Kidney (tissue), 14 donors: ENCODE measurements around the gene ZNF524. TPM values are rescaled to one million over a fixed set of nuclear protein-coding genes. Genes with fewer than 3 reads are reported as not detected.

Experiments used
- DNase-seq, 5 donors: peaks; one replicate each; pipeline ENCODE4 v3.0.0-alpha.2; 2013 to 2020
- FAIRE-seq: peaks from 2 replicates; lab custom pipeline; 2012; peaks lifted over from hg19 to GRCh38; lab: Jason Lieb, UNC
- H3K27ac ChIP-seq, 2 donors: one replicate each; pipeline ENCODE4 v1.7.0; 2013; ENCODE audit warnings: low read depth in 2 of 2, low read length in 2 of 2, inconsistent platforms in 1 of 2
- H3K27me3 ChIP-seq: one replicate; pipeline ENCODE4 v1.7.1; 2013; ENCODE audit warnings: low read length, inconsistent platforms; ENCODE audit not compliant: control insufficient read depth, insufficient read depth
- H3K36me3 ChIP-seq, 3 donors: one replicate each; pipeline versions ENCODE4 v1.7.0 to v1.7.1; 2013; ENCODE audit warnings: low read length in 3 of 3, control low read depth in 1 of 3, inconsistent platforms in 1 of 3; ENCODE audit not compliant: insufficient read depth in 3 of 3, control insufficient read depth in 2 of 3
- H3K4me1 ChIP-seq, 3 donors: one replicate each; pipeline versions ENCODE4 v1.7.0 to v1.7.1; 2013; ENCODE audit warnings: low read length in 3 of 3, inconsistent platforms in 1 of 3, low read depth in 1 of 3; ENCODE audit not compliant: control insufficient read depth in 2 of 3, insufficient read depth in 2 of 3
- H3K4me3 ChIP-seq, 3 donors: one replicate each; pipeline versions ENCODE4 v1.7.0 to v1.8.1; 2013; ENCODE audit warnings: low read length in 3 of 3, control low read depth in 1 of 3, inconsistent platforms in 1 of 3
- H3K9ac ChIP-seq, 3 donors: one replicate each; pipeline versions ENCODE4 v1.7.0 to v1.7.1; 2013; ENCODE audit warnings: low read length in 3 of 3, control low read depth in 1 of 3, inconsistent platforms in 1 of 3
- H3K9me3 ChIP-seq, 3 donors: one replicate each; pipeline versions ENCODE4 v1.7.0 to v1.7.1; 2013; ENCODE audit warnings: low read length in 3 of 3, control low read depth in 1 of 3, inconsistent platforms in 1 of 3; ENCODE audit not compliant: control insufficient read depth in 2 of 3, insufficient read depth in 1 of 3
- intact Hi-C: fragments of 100-400 bp; cut with DNase I; formaldehyde crosslinking; loops from one replicate; pipeline ENCODE4 v1.11.1; 2022
- polyA plus RNA-seq: library from polyadenylated mRNA; stranded (reverse); fragments of 350-450 nt; fragmentation: Illumina TruSeq; extraction: RNeasy Lipid Tissue Mini Kit (QIAGEN cat#74804); gene quantifications from one replicate; pipeline ENCODE4 v1.2.3, GENCODE V29; 2014; ENCODE audit warnings: low read depth, low replicate concordance; ENCODE audit not compliant: insufficient read depth
- total RNA-seq: library from RNA; stranded (reverse); fragmentation: NEBNext Ultra II Directional; extraction: Animal tissue kit (Norgen Biotek cat#: 25700); gene quantifications from one replicate; pipeline ENCODE4 v1.2.1, GENCODE V29; 2021
- TF ChIP-seq, protein P1 (sequence below): IDR thresholded peaks from 3 replicates; pipeline ENCODE4 v1.5.1; 2012; ENCODE audit warnings: mild to moderate bottlenecking, moderate library complexity, borderline replicate concordance; ENCODE audit not compliant: insufficient read depth; ENCODE audit errors: extremely low read depth
- donor health status: control.
- donor health status: control.
- donor health status: control.
- donor health status: control.
- donor health status: control.
- donor health status: DM: yes; HTN: yes; CAD: no.
- donor health status: Normal renal cell carcinoma (clear cell type).

ZNF524 gene
- total and polyA plus RNA-seq, 2 donors from 2014 or later: 22.9 to 32.6 TPM

DNA sequence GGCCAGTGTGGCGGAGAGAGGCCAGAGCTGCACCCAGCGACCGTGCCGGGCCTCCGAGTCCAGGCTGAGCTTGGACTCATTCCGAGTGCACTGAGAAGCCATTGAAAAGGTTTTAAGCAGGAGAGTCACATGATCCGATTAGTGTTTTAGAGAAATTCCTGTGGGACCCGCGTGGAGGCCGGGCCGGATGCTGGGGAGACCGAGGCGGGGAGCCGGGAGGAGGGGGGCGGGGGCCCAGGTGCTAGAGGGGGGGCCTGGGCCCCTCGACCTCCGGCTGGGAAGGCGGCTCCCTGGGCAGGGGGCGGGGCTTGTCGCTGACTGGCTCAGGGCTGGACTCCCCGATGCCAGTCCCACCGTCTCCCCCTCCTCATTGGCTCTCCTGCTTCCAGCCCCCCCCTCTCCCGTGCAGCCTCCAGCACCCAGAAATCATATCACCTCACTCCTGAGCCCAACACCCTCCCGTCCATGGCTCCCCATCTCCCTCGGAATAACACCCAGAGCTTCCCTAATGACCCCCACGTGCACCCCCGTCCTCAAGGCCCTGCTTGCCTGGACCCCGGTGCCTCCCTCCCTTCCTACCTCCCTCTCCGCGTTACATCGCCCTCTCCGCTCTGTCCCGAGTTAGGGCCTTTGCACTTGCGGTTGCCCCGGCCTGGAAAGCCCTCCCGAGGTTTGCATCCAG is 14.3 kb upstream of the ZNF524 start:
- H3K9ac ChIP-seq: peak overlapping the region in 1 of 3 donors; percentile 15
- FAIRE-seq: no peak
- H3K4me1 ChIP-seq: peaks cover 3 to 18% (median 12%) of the 10 kb centered on the region in 3 donors
- H3K36me3 ChIP-seq: no peaks in the 10 kb centered on the region
- H3K9me3 ChIP-seq: no peaks in the 10 kb centered on the region
- TF ChIP-seq, protein P1, sequence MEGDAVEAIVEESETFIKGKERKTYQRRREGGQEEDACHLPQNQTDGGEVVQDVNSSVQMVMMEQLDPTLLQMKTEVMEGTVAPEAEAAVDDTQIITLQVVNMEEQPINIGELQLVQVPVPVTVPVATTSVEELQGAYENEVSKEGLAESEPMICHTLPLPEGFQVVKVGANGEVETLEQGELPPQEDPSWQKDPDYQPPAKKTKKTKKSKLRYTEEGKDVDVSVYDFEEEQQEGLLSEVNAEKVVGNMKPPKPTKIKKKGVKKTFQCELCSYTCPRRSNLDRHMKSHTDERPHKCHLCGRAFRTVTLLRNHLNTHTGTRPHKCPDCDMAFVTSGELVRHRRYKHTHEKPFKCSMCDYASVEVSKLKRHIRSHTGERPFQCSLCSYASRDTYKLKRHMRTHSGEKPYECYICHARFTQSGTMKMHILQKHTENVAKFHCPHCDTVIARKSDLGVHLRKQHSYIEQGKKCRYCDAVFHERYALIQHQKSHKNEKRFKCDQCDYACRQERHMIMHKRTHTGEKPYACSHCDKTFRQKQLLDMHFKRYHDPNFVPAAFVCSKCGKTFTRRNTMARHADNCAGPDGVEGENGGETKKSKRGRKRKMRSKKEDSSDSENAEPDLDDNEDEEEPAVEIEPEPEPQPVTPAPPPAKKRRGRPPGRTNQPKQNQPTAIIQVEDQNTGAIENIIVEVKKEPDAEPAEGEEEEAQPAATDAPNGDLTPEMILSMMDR: no peak
- H3K4me3 ChIP-seq: peak overlapping the region; percentile 54 to 63 (median 57)
- DNase-seq: peak; percentile 94 to 97 (median 95)
- H3K27ac ChIP-seq: peak overlapping the region; percentile 54 to 68
- intact Hi-C loops: no loop called here
- H3K27me3 ChIP-seq: no peaks in the 10 kb centered on the region

DNA sequence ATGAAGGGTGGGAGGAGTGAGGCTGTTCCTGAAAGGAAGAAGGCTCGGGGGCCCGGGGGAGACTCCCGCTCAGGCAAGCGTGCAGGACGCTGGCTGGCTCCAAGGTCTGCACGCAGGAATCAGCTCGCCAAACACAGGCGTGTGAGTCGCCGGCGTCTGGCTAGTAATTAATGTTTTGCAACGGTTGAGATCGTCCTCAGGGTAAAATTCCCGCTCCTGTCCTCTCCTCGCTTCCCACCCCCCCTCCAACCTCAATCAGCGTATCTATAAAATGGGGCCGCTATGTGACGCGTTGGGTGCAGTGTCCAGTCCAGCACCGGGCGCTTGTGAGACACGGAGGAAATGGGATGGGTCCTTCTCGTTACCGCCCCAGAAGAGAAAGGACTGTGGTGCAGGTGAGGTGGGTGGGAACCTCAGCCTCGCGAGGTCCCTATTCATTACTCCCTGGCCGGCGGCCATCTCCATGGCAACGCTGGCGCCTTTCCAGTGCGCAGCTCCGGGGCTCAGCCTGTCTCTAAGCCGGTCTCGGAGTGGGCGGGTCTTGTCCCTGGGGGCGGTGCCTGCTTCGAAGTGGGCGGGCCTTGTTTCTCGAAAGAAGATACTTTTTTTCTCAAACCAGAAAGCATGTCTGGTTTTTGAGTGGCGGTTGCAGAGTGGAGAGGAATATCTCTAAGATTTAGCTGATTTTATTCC is 13.0 kb upstream of the ZNF524 start:
- Histone ChIP-seq H3K9ac (peak overlapping the region in 2 of 3 donors; percentile 10 to 58), H3K9me3 (no peaks in the 10 kb centered on the region), H3K27me3 (no peaks in the 10 kb centered on the region), H3K36me3 (no peaks in the 10 kb centered on the region), H3K4me1 (peaks cover 0 to 10% (median 6%) of the 10 kb centered on the region in 3 donors), H3K4me3 (peak overlapping the region; percentile 28 to 64 (median 41)), H3K27ac (peak overlapping the region; percentile 23 to 69)
- TF ChIP-seq, protein P1: no peak
- peak; percentile 98 to 99 (median 99) for DNase-seq
- peak; percentile 97 for FAIRE-seq
- intact Hi-C loops: no loop called here

DNA sequence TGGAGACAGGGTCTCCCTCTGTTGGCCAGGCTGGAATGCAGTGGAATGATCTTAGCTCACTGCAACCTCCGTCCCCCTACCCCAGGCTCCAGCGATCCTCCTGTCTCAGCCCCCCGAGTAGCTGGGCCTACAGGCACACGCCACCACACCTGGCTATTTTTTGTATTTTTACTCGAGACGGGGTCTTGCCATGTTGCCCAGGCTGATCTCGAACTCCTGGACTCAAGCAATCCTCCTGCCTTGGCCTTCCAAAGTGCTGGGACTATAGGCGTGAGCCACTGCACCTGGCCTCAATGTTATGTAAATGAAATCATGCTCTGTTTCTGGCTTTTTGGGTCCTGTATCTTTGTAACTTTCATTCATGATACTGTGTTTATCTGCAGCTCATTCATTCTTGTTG is 11.3 kb upstream of the ZNF524 start:
- intact Hi-C loops: no loop called here
- Histone ChIP-seq H3K4me3 (no peak overlapping the region), H3K9ac (no peak overlapping the region), H3K36me3 (no peaks in the 10 kb centered on the region), H3K4me1 (peaks cover 0 to 10% (median 6%) of the 10 kb centered on the region in 3 donors), H3K27ac (no peak overlapping the region), H3K9me3 (no peaks in the 10 kb centered on the region), H3K27me3 (no peaks in the 10 kb centered on the region)
- DNase-seq (no peak), FAIRE-seq (no peak)
- TF ChIP-seq, protein P1: no peak
